D721Med (cell line): ENCODE measurements around the gene SLC4A4.

Source experiments
- DNase-seq: peaks from one replicate; pipeline ENCODE4 v3.0.0; 2011; ENCODE audit warnings: low spot score; ENCODE audit not compliant: insufficient read length
- FAIRE-seq: peaks from 2 replicates; lab custom pipeline; 2011; peaks lifted over from hg19 to GRCh38; lab: Jason Lieb, UNC
- TF ChIP-seq, protein P1 (sequence below): IDR thresholded peaks from 2 replicates; pipeline ENCODE4 v1.5.1; 2012; ENCODE audit warnings: mild to moderate bottlenecking, control low read depth; ENCODE audit not compliant: insufficient read depth; ENCODE audit errors: missing control alignments

Gene SLC4A4

GRCh38 chr4:71583971-71584370 lies 245.2 kb downstream of the SLC4A4 start:
- DNase-seq (no peak), FAIRE-seq (no peak)
- TF ChIP-seq, protein P1, sequence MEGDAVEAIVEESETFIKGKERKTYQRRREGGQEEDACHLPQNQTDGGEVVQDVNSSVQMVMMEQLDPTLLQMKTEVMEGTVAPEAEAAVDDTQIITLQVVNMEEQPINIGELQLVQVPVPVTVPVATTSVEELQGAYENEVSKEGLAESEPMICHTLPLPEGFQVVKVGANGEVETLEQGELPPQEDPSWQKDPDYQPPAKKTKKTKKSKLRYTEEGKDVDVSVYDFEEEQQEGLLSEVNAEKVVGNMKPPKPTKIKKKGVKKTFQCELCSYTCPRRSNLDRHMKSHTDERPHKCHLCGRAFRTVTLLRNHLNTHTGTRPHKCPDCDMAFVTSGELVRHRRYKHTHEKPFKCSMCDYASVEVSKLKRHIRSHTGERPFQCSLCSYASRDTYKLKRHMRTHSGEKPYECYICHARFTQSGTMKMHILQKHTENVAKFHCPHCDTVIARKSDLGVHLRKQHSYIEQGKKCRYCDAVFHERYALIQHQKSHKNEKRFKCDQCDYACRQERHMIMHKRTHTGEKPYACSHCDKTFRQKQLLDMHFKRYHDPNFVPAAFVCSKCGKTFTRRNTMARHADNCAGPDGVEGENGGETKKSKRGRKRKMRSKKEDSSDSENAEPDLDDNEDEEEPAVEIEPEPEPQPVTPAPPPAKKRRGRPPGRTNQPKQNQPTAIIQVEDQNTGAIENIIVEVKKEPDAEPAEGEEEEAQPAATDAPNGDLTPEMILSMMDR: no peak

GRCh38 chr4:71584585-71584984 lies 245.8 kb downstream of the SLC4A4 start:
- TF ChIP-seq, protein P1: no peak
- no peak for FAIRE-seq

DNA sequence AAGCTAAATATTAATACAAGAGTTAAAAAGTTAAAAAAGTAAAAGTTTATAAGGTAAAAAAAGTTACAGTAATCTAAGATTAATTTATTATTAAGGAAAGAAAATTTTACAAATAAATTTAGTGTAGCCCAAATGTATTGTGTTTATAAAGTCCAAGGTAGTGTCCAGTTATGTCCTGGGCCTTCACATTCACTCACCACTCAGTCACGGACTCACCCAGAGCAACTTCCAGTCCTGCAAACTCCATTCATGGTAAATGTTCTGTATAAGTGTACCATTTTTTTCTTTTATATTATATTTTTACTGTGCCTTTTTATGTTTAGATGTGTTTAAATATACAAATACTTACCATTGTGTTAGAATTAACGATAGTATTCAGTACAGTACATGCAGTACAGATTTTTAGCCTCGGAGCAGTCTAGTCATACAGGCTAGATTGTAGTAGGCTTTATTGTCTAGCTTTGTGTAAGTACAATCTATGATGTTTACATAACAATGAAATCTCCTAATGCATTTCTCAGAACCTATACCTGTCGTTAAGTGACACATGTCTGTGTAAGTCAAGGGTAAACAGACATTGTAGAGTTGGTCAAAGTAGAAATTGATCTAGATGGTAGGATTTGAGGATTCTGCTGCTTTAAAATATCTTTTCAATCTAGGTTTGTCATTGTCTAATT lies 247.4 kb downstream of the SLC4A4 start:
- TF ChIP-seq, protein P1: no peak
- DNase-seq (no peak), FAIRE-seq (no peak)

More at GRCh38 chr4:71584585-71584984, 245.8 kb downstream of the SLC4A4 start:
- DNase-seq: no peak

DNA sequence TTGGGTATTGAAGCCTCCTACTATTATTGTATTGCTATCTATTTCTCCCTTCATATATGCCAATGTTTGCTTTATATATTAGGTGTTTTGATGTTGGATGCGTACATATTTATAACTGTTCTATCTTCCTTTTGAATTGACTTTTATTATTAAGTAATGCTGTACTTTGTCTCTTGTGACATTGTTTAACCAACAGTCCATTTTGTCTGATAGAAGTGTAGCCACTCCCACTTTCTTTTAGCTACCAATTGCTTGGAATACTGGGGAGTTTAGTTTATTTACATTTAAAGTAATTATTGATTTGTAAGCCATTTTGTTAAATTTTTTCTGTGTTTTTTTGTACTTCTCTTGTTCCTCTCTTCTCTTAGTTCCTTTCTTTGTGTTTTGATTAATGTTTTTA lies 249.2 kb downstream of the SLC4A4 start:
- no peak for FAIRE-seq
- TF ChIP-seq, protein P1: no peak
- DNase-seq: no peak

DNA sequence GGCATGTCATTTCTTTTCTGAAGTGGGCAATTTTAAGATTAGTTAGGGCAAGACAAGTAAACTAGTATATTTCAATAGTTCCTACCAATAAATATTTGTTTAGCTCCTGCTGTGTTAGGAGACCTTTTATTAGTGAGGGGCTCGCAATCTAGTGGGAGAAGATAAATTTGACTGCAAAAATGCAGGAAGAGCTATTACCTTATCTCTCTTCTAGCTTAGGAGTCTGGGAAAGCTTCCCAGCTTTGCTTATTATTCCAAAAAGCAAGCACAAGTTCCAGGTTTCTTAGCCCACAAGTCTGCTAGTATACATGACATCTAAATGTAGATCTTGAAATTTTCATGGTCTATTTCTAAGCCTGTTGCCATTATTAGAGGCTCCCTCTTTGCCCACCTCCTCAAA lies 254.0 kb downstream of the SLC4A4 start:
- no peak for FAIRE-seq
- DNase-seq: no peak
- TF ChIP-seq, protein P1: no peak

GRCh38 chr4:71593311-71593710 lies 254.5 kb downstream of the SLC4A4 start:
- DNase-seq: no peak
- TF ChIP-seq, protein P1: no peak
- FAIRE-seq: no peak

DNA sequence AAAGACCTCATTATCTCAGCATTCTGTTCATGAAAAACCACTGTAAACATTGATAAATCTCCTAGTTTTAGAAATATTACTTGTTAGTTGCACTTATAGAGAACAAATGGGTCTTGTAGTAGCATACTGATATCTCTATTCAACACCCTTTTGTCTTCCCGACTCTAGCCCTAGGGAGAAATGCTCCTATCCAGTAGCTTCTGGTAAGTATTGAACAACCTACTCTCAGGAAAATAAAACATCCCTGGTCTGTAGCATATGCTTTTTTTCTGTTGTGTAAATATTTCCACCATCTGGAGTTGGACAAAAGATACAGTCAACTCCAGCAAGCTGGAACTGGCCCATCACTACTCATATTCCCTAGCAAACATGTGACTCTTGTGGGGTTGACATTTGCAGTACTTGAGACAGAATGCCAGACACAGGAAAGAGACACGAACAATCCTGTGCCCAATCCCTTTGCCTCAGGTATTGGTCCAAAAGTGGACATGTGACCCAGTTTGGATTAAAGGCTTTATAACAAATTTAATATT lies 256.8 kb downstream of the SLC4A4 start:
- FAIRE-seq (no peak), DNase-seq (no peak)

More for the DNA sequence above, 256.8 kb downstream of the SLC4A4 start:
- TF ChIP-seq, protein P1: no peak
